Esophagus squamous epithelium (tissue), 5 donors: Measurements from ENCODE around the gene MYBL2. TPM values are rescaled to one million over a fixed set of nuclear protein-coding genes. Genes with fewer than 3 reads are reported as not detected.
A peak's percentile ranks its signal among the peaks of the same experiment; 100 is the strongest.
"Not testable (repeated sequence)": the region's sequence is repeated elsewhere in the genome, so short reads cannot be mapped to it uniquely, and the experiment has no call there.

Source experiments
- DNase-seq: peaks from one replicate; lab custom pipeline; 2025; lab: John Stamatoyannopoulos, UW
- H3K27ac ChIP-seq, 4 donors: fragments of 200-600 bp; sonication (generic); one replicate each; pipeline ENCODE4 v1.5.1; 2016 to 2019; ENCODE audit warnings: mild to moderate bottlenecking in 1 of 4
- H3K27me3 ChIP-seq, 4 donors: fragments of 200-600 bp; sonication (generic); 1 replicate in 3 of 4; 2 replicates in 1 of 4; pipeline versions ENCODE4 v1.5.1 to v1.6.0; 2017 to 2021; ENCODE audit warnings: antibody characterized with exemption in 1 of 4
- H3K36me3 ChIP-seq, 3 donors: fragments of 200-600 bp; sonication (generic); one replicate each; pipeline ENCODE4 v1.5.1; 2016 to 2019
- H3K4me1 ChIP-seq, 3 donors: fragments of 200-600 bp; sonication (generic); one replicate each; pipeline ENCODE4 v1.5.1; 2017 to 2019
- H3K4me3 ChIP-seq, 4 donors: fragments of 200-600 bp; sonication (generic); 1 replicate in 3 of 4; 2 replicates in 1 of 4; pipeline ENCODE4 v1.5.1; 2016 to 2019; ENCODE audit warnings: mild to moderate bottlenecking in 2 of 4, moderate library complexity in 1 of 4
- H3K9me3 ChIP-seq, 3 donors: fragments of 200-600 bp; sonication (generic); one replicate each; pipeline ENCODE4 v1.5.1; 2016 to 2019
- POLR2A ChIP-seq, 4 donors: fragments of 450-650 bp; IDR thresholded peaks; one replicate each; pipeline ENCODE4 v1.6.1; 2017; ENCODE audit warnings: antibody characterized with exemption in 4 of 4, mild to moderate bottlenecking in 4 of 4, moderate library complexity in 3 of 4
- WGBS, 2 donors: methylation state at CpG; one replicate each; pipeline ENCODE4 v1.1.5; 2018; 5-methylcytosine and 5-hydroxymethylcytosine counted together
- intact Hi-C: fragments of 100-400 bp; cut with DNase I; formaldehyde crosslinking; loops from one replicate; pipeline ENCODE4 v1.15.0; 2022
- total RNA-seq, 4 donors: library from RNA; depleted of rRNA; stranded (reverse); fragments of >200 nt; gene quantifications; one replicate each; pipeline ENCODE4 v1.1.0, GENCODE V29; 2016
- TF ChIP-seq, protein P1 (sequence below), 6 experiments: fragments of 450-650 bp in 4 of 6; fragments of 200-600 bp in 2 of 6; sonication (generic) in 2 of 6; IDR thresholded peaks; one replicate each; pipeline ENCODE4 v1.5.1; 2016 to 2019; ENCODE audit warnings: antibody characterized with exemption in 6 of 6, mild to moderate bottlenecking in 4 of 6, moderate library complexity in 4 of 6
- donor health status: DM: yes; HTN: yes; CAD: no.

Gene MYBL2
- total RNA-seq, 4 donors from 2014 or later, result 3.1 to 19.9 (median 11.9) TPM

DNA sequence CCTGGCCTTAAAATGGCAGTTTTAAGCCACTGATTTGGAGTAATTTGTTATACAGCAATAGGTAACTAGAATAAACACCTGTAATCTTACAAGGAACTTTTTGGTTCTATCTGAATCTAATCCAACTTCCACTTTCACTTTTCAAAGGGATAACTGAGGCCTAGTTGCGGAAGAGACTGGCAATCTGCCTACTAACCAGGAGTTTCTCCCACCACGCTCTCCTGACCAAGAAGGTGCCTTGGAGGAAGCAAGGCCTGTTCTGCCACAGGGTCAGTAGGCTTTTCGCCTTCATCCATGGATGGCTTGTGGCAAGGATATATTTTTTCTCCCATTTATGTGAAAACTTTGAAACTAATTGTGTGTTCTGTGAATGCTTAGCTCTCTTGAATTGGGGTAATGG, 12.9 kb upstream of the MYBL2 start:
- no peak for TF ChIP-seq POLR2A (IDR thresholded peaks at IDR 0.05)
- TF ChIP-seq, protein P1, sequence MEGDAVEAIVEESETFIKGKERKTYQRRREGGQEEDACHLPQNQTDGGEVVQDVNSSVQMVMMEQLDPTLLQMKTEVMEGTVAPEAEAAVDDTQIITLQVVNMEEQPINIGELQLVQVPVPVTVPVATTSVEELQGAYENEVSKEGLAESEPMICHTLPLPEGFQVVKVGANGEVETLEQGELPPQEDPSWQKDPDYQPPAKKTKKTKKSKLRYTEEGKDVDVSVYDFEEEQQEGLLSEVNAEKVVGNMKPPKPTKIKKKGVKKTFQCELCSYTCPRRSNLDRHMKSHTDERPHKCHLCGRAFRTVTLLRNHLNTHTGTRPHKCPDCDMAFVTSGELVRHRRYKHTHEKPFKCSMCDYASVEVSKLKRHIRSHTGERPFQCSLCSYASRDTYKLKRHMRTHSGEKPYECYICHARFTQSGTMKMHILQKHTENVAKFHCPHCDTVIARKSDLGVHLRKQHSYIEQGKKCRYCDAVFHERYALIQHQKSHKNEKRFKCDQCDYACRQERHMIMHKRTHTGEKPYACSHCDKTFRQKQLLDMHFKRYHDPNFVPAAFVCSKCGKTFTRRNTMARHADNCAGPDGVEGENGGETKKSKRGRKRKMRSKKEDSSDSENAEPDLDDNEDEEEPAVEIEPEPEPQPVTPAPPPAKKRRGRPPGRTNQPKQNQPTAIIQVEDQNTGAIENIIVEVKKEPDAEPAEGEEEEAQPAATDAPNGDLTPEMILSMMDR (IDR thresholded peaks at IDR 0.05), result no peak
- H3K4me1 ChIP-seq, result peaks cover 3 to 20% (median 7%) of the 10 kb centered on the region in 3 donors
- WGBS, 2 donors, result 68 to 79% methylated on average over 3 of the region's 3 CpGs
- H3K4me3 ChIP-seq, result no peak overlapping the region
- H3K36me3 ChIP-seq, result no peaks in the 10 kb centered on the region
- H3K27me3 ChIP-seq, result no peaks in the 10 kb centered on the region
- no peak for DNase-seq
- no peaks in the 10 kb centered on the region for H3K9me3 ChIP-seq
- H3K27ac ChIP-seq, result no peak overlapping the region
- intact Hi-C loops, result no loop called here

DNA sequence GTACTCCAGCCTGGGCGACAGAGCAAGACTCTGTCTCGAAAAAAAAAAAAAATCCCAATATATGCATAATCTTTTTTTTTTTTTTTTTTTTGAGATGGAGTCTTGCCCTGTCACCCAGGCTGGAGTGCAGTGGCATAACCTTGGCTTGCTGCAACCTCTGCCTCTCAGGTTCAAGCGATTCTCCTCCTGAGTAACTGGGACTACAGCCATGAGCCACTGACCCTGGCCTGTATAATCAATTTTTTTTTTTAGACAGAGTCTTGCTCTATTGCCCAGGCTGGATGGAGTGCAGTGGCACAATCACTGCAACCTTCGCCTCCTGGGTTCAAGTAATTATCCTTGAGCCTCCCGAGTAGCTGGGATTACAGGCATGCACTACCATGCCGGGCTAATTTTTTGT, 11.7 kb upstream of the MYBL2 start:
- DNase-seq, H3K27ac ChIP-seq, H3K27me3 ChIP-seq, H3K4me3 ChIP-seq, intact Hi-C loops, H3K9me3 ChIP-seq, H3K36me3 ChIP-seq: not testable (repeated sequence)
- 80 to 84% methylated on average over 4 to 6 of the region's 6 CpGs for WGBS, 2 donors
- peaks cover 3 to 20% (median 7%) of the 10 kb centered on the region in 3 donors for H3K4me1 ChIP-seq

DNA sequence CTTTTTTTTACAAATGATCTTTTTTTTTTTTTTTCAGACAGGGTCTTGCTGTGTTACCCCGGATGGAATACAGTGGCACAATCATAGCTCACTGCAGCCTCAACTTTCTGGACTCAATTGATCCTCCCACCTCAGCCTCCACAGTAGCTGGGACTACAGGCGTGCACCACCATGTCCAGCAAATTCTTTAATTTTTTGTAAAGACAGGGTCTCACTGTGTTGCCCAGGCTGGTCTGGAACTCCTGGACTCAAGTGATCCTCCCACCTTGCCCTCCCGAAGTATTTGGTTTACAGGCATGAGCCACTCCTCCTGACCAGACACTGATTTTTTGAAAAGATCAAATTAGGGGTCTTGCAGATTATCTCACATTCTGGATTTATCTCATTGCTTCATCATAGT, 11.0 kb upstream of the MYBL2 start:
- Histone ChIP-seq H3K9me3 (no peaks in the 10 kb centered on the region), H3K36me3 (no peaks in the 10 kb centered on the region), H3K4me3 (no peak overlapping the region), H3K27ac (no peak overlapping the region), H3K27me3 (no peaks in the 10 kb centered on the region), H3K4me1 (peaks cover 3 to 20% (median 7%) of the 10 kb centered on the region in 3 donors)
- intact Hi-C loops, result no loop called here
- no peak for TF ChIP-seq POLR2A (IDR thresholded peaks at IDR 0.05)
- TF ChIP-seq, protein P1 (IDR thresholded peaks at IDR 0.05), result no peak
- no peak for DNase-seq
- WGBS, 2 donors, result 66 to 67% methylated on average over 3 of the region's 3 CpGs

DNA sequence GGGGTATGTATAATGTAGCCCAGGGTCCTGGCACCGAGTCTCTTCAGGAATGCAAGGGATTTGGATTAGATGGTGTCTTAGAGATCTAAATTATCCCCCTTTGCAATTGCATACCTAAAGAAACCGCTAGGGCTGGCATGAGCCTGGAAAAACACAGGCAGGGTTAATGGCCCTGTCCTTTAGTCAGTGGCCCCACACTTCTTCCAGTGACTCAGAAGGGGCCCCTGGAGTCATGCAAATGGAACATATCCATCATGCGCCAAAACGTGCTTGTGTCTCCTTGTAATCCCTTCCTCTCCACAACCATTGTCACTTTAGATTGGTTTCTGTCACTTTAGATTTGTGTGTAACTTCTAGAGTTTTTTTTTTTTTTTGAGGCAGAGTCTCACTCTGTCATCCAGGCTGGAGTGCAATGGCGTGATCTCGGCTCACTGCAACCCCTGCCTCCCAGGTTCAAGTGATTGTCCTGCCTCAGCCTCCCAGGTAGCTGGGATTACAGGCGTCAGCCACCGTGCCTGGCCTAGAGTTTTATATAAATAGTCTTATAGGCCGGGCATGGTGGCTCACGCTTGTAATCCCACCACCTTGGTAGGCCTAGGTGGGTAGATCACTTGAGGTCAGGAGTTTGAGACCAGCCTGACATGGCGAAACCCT, 8.7 kb upstream of the MYBL2 start:
- Histone ChIP-seq H3K4me1 (peaks cover 3 to 20% (median 7%) of the 10 kb centered on the region in 3 donors), H3K4me3 (peak overlapping the region; percentile 57 to 90 (median 65)), H3K36me3 (no peaks in the 10 kb centered on the region), H3K27me3 (no peaks in the 10 kb centered on the region), H3K27ac (peak overlapping the region; percentile 76 to 85 (median 80)), H3K9me3 (no peaks in the 10 kb centered on the region)
- no peak for DNase-seq
- intact Hi-C loops, result no loop called here
- TF ChIP-seq POLR2A (IDR thresholded peaks at IDR 0.05), result no peak
- TF ChIP-seq, protein P1 (IDR thresholded peaks at IDR 0.05), result peak in 1 of 6 experiments; percentile 35
- 57 to 62% methylated on average over 7 to 11 of the region's 11 CpGs for WGBS, 2 donors

DNA sequence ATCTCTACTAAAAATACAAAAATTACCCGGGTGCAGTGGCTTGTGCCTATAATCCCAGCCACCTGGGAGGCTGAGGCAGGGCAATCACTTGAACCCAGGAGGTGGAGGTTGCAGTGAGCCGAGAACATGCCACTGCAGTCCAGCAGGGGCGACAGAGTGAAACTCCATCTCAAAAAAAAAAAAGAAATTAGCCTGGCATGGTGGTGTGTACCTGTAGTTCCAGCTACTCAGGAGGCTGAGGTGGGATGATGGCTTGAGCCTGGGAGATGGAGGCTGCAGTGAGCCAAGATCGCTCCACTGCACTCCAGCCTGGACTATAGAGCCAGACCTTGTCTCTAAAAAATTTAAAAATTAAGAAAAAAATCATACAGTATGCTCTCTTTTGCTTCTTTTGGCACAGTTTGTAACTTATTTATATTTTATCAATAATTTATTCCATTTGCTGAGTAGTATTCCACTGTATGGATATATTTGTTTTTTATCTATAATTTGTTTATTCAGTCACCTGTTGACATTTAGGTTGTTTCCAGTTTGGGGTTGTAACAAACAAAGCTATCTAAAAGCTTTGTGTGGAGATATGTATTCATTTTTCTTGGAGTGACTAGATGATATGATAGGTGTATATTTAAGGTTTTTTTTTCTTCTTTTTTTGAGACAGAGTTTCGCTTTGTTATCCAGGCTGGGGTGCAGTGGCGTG, 8.0 kb upstream of the MYBL2 start:
- TF ChIP-seq, protein P1 (IDR thresholded peaks at IDR 0.05), result peak in 1 of 6 experiments; percentile 6
- TF ChIP-seq POLR2A (IDR thresholded peaks at IDR 0.05), result no peak
- H3K36me3 ChIP-seq, result no peaks in the 10 kb centered on the region
- H3K4me3 ChIP-seq, result no peak overlapping the region
- H3K27ac ChIP-seq, result no peak overlapping the region
- peaks cover 3 to 20% (median 7%) of the 10 kb centered on the region in 3 donors for H3K4me1 ChIP-seq
- WGBS, 2 donors, result 85 to 89% methylated on average over 4 to 6 of the region's 6 CpGs
- intact Hi-C loops, result no loop called here
- DNase-seq, result no peak
- no peaks in the 10 kb centered on the region for H3K27me3 ChIP-seq
- no peaks in the 10 kb centered on the region for H3K9me3 ChIP-seq
